Keratinocyte (primary cell): ENCODE data around the gene PDZD11.

Experiments used
- CTCF ChIP-seq, 3 experiments: IDR thresholded peaks in 1 of 3; conservative IDR thresholded peaks in 1 of 3; optimal IDR thresholded peaks in 1 of 3; 2 replicates in 2 of 3; 3 replicates in 1 of 3; pipeline versions ENCODE3 to v1.5.1; 2011; ENCODE audit warnings: low read length in 3 of 3, mild to moderate bottlenecking in 3 of 3, moderate library complexity in 2 of 3, control low read depth in 1 of 3, inconsistent platforms in 1 of 3; ENCODE audit not compliant: insufficient read depth in 2 of 3; ENCODE audit errors: extremely low read depth in 1 of 3
- EZH2 ChIP-seq: IDR thresholded peaks from one replicate; pipeline ENCODE4 v1.6.1; 2012; ENCODE audit warnings: inconsistent platforms, mild to moderate bottlenecking, low read length, moderate library complexity

DNA sequence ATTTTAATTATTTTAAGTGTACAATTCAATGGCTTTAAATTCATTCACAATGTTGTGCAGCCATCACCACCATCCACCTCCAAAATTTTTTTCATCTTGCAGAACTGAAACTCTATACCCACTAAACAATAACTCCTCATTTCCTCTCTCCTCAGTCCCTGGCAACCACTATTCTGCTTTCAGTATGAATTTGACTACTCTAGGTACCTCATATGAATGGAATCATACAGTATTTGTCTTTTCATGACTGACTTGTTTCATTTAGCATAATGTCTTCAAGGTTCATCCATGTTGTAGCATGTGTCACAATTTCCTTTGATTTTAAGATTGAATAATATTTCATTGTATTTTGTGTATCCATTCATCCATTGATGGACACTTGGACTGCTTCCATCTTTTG lies 47.0 kb upstream of the PDZD11 start:
- no peak for TF ChIP-seq EZH2
- no peak for TF ChIP-seq CTCF (optimal IDR thresholded peaks at IDR 0.05 in 1 of 3, IDR thresholded peaks at IDR 0.05 in 1 of 3, conservative IDR thresholded peaks at IDR 0.05 in 1 of 3; ENCODE audit: extremely low read depth in 1 of 3, insufficient read depth in 2 of 3, low read length in 3 of 3)
